ENCODE measurements around the gene ITGA2B. TPM values are rescaled to one million over a fixed set of nuclear protein-coding genes. Genes with fewer than 3 reads are reported as not detected.

ITGA2B gene
- total and polyA plus RNA-seq, 4 donors: 1.4 to 9.2 (median 4.2) TPM

DNA sequence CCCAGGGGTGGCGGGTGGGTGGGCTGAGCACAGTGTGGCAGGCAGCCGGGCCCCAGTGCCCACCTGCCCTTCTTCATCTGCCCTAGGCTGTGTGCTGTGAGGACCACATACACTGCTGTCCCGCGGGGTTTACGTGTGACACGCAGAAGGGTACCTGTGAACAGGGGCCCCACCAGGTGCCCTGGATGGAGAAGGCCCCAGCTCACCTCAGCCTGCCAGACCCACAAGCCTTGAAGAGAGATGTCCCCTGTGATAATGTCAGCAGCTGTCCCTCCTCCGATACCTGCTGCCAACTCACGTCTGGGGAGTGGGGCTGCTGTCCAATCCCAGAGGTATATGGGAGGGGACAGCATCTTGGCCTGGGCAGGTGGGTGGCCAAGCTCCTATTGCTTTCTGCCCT lies 38.0 kb downstream of the ITGA2B start:
- Histone ChIP-seq H3K27ac (ENCODE audit: low read depth in 1 of 2, low read length in 1 of 2) (no peak overlapping the region), H3K27me3 (ENCODE audit: control insufficient read depth in 3 of 3, insufficient read depth in 3 of 3, low read length in 2 of 3) (no peaks in the 10 kb centered on the region), H3K4me3 (no peak overlapping the region), H3K9me3 (ENCODE audit: control insufficient read depth in 4 of 4, insufficient read depth in 3 of 4, low read length in 3 of 4) (no peaks in the 10 kb centered on the region), H3K4me1 (ENCODE audit: control insufficient read depth in 5 of 5, insufficient read depth in 5 of 5, low read length in 5 of 5) (peaks cover 0 to 5% (median 0%) of the 10 kb centered on the region in 5 donors), H3K36me3 (ENCODE audit: control insufficient read depth in 4 of 4, insufficient read depth in 4 of 4, low read length in 4 of 4) (peaks cover 0 to 43% (median 4%) of the 10 kb centered on the region in 4 donors), H3K9ac (ENCODE audit: insufficient read depth in 1 of 2, low read length in 2 of 2) (no peak overlapping the region)
- WGBS, 2 donors: 90 to 94% methylated on average over 8 of the region's 8 CpGs
- DNase-seq: no peak
- TF ChIP-seq, protein P1, sequence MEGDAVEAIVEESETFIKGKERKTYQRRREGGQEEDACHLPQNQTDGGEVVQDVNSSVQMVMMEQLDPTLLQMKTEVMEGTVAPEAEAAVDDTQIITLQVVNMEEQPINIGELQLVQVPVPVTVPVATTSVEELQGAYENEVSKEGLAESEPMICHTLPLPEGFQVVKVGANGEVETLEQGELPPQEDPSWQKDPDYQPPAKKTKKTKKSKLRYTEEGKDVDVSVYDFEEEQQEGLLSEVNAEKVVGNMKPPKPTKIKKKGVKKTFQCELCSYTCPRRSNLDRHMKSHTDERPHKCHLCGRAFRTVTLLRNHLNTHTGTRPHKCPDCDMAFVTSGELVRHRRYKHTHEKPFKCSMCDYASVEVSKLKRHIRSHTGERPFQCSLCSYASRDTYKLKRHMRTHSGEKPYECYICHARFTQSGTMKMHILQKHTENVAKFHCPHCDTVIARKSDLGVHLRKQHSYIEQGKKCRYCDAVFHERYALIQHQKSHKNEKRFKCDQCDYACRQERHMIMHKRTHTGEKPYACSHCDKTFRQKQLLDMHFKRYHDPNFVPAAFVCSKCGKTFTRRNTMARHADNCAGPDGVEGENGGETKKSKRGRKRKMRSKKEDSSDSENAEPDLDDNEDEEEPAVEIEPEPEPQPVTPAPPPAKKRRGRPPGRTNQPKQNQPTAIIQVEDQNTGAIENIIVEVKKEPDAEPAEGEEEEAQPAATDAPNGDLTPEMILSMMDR (IDR thresholded peaks at IDR 0.05; ENCODE audit: control extremely low read depth, extremely low read depth): no peak
- ATAC-seq (ENCODE audit: insufficient read depth, low FRiP score): no peak

- DNase-seq: peak; percentile 60 to 74 (median 72)
- H3K9ac ChIP-seq (ENCODE audit: insufficient read depth in 1 of 2, low read length in 2 of 2): no peak overlapping the region
- H3K27me3 ChIP-seq (ENCODE audit: control insufficient read depth in 3 of 3, insufficient read depth in 3 of 3, low read length in 2 of 3): no peaks in the 10 kb centered on the region
- H3K4me3 ChIP-seq: no peak overlapping the region
- WGBS, 2 donors: 71% methylated on average over 6 of the region's 6 CpGs
- TF ChIP-seq, protein P1 (IDR thresholded peaks at IDR 0.05; ENCODE audit: control extremely low read depth, extremely low read depth): peak; percentile 69
- peaks cover 0 to 43% (median 4%) of the 10 kb centered on the region in 4 donors for H3K36me3 ChIP-seq (ENCODE audit: control insufficient read depth in 4 of 4, insufficient read depth in 4 of 4, low read length in 4 of 4)
- H3K4me1 ChIP-seq (ENCODE audit: control insufficient read depth in 5 of 5, insufficient read depth in 5 of 5, low read length in 5 of 5): peaks cover 0 to 9% (median 2%) of the 10 kb centered on the region in 5 donors
- ATAC-seq (ENCODE audit: insufficient read depth, low FRiP score): peak; percentile 30
- H3K9me3 ChIP-seq (ENCODE audit: control insufficient read depth in 4 of 4, insufficient read depth in 3 of 4, low read length in 3 of 4): no peaks in the 10 kb centered on the region
- no peak overlapping the region for H3K27ac ChIP-seq (ENCODE audit: low read depth in 1 of 2, low read length in 1 of 2)
These were observed 38.7 kb downstream of the ITGA2B start for GRCh38 chr17:44350733-44351226.

GRCh38 chr17:44349553-44350070 lies 39.8 kb downstream of the ITGA2B start:
- ATAC-seq (ENCODE audit: insufficient read depth, low FRiP score) (no peak), DNase-seq (no peak)
- no peaks in the 10 kb centered on the region for H3K9me3 ChIP-seq (ENCODE audit: control insufficient read depth in 4 of 4, insufficient read depth in 3 of 4, low read length in 3 of 4)
- H3K36me3 ChIP-seq (ENCODE audit: control insufficient read depth in 4 of 4, insufficient read depth in 4 of 4, low read length in 4 of 4): peaks cover 0 to 43% (median 4%) of the 10 kb centered on the region in 4 donors
- H3K4me3 ChIP-seq: no peak overlapping the region
- 91 to 96% methylated on average over 12 of the region's 12 CpGs for WGBS, 2 donors
- H3K4me1 ChIP-seq (ENCODE audit: control insufficient read depth in 5 of 5, insufficient read depth in 5 of 5, low read length in 5 of 5): peaks cover 0 to 9% (median 4%) of the 10 kb centered on the region in 5 donors
- no peak overlapping the region for H3K27ac ChIP-seq (ENCODE audit: low read depth in 1 of 2, low read length in 1 of 2)
- H3K27me3 ChIP-seq (ENCODE audit: control insufficient read depth in 3 of 3, insufficient read depth in 3 of 3, low read length in 2 of 3): no peaks in the 10 kb centered on the region
- no peak overlapping the region for H3K9ac ChIP-seq (ENCODE audit: insufficient read depth in 1 of 2, low read length in 2 of 2)
- TF ChIP-seq, protein P1 (IDR thresholded peaks at IDR 0.05; ENCODE audit: control extremely low read depth, extremely low read depth): no peak

GRCh38 chr17:44348988-44349364 lies 40.5 kb downstream of the ITGA2B start:
- ATAC-seq (ENCODE audit: insufficient read depth, low FRiP score): no peak
- Histone ChIP-seq H3K4me1 (ENCODE audit: control insufficient read depth in 5 of 5, insufficient read depth in 5 of 5, low read length in 5 of 5) (peaks cover 0 to 9% (median 4%) of the 10 kb centered on the region in 5 donors), H3K9ac (ENCODE audit: insufficient read depth in 1 of 2, low read length in 2 of 2) (no peak overlapping the region), H3K4me3 (no peak overlapping the region), H3K27ac (ENCODE audit: low read depth in 1 of 2, low read length in 1 of 2) (no peak overlapping the region), H3K36me3 (ENCODE audit: control insufficient read depth in 4 of 4, insufficient read depth in 4 of 4, low read length in 4 of 4) (peaks cover 0 to 43% (median 4%) of the 10 kb centered on the region in 4 donors), H3K27me3 (ENCODE audit: control insufficient read depth in 3 of 3, insufficient read depth in 3 of 3, low read length in 2 of 3) (no peaks in the 10 kb centered on the region), H3K9me3 (ENCODE audit: control insufficient read depth in 4 of 4, insufficient read depth in 3 of 4, low read length in 3 of 4) (no peaks in the 10 kb centered on the region)
- TF ChIP-seq, protein P1 (IDR thresholded peaks at IDR 0.05; ENCODE audit: control extremely low read depth, extremely low read depth): no peak
- DNase-seq: no peak
- WGBS, 2 donors: 89 to 90% methylated on average over 4 to 6 of the region's 6 CpGs
